Thoracic aorta (tissue), 2 donors: ENCODE data around the gene ZNF385B. TPM values are rescaled to one million over a fixed set of nuclear protein-coding genes. Genes with fewer than 3 reads are reported as not detected.

Source experiments
- ATAC-seq: fragments of 150-250 bp; one replicate; pipeline ENCODE4 v1.8.0; 2017; ENCODE audit warnings: low read depth; ENCODE audit not compliant: insufficient number of reproducible peaks, low FRiP score
- DNase-seq: peaks from one replicate; pipeline ENCODE4 v3.0.0-alpha.2; 2020; ENCODE audit warnings: low spot score
- H3K27ac ChIP-seq, 2 donors: fragments of 200-600 bp; sonication (generic); 1 replicate in 1 of 2; 2 replicates in 1 of 2; pipeline ENCODE4 v1.5.1; 2016; ENCODE audit warnings: mild to moderate bottlenecking in 2 of 2, moderate library complexity in 2 of 2
- H3K27me3 ChIP-seq: fragments of 200-600 bp; sonication (generic); replicated peaks from 2 replicates; pipeline ENCODE4 v1.6.0; 2016; ENCODE audit warnings: mild to moderate bottlenecking; ENCODE audit not compliant: insufficient read depth
- H3K36me3 ChIP-seq: fragments of 200-600 bp; sonication (generic); one replicate; pipeline ENCODE4 v1.5.1; 2016
- H3K4me1 ChIP-seq, 2 donors: fragments of 200-600 bp; sonication (generic); 1 replicate in 1 of 2; 2 replicates in 1 of 2; pipeline versions ENCODE4 v1.5.1 to v1.6.0; 2016; ENCODE audit warnings: low read depth in 2 of 2, mild to moderate bottlenecking in 1 of 2; ENCODE audit not compliant: control insufficient read depth in 1 of 2
- H3K4me3 ChIP-seq: fragments of 200-600 bp; sonication (generic); 2 replicates; pipeline ENCODE4 v1.5.1; 2016; ENCODE audit warnings: mild to moderate bottlenecking
- H3K9me3 ChIP-seq: fragments of 200-600 bp; sonication (generic); 2 replicates; pipeline ENCODE4 v1.5.1; 2016
- CTCF ChIP-seq: fragments of 200-600 bp; sonication (generic); IDR thresholded peaks from one replicate; pipeline ENCODE4 v1.5.1; 2019; ENCODE audit warnings: antibody characterized with exemption
- total RNA-seq, 2 donors: library from RNA; depleted of rRNA; stranded (reverse); fragments of >200 nt; gene quantifications; one replicate each; pipeline versions ENCODE4 v1.1.0 to v1.2.3, GENCODE V29; 2016

ZNF385B gene
- total RNA-seq, 2 donors from 2014 or later = 0.41 to 1.9 TPM

GRCh38 chr2:179495315-179495714 is 366.1 kb downstream of the ZNF385B start:
- Histone ChIP-seq H3K27ac (no peak overlapping the region), H3K4me1 (no peaks in the 10 kb centered on the region), H3K9me3 (no peaks in the 10 kb centered on the region), H3K27me3 (no peaks in the 10 kb centered on the region), H3K36me3 (no peaks in the 10 kb centered on the region), H3K4me3 (no peak overlapping the region)
- no peak for TF ChIP-seq CTCF
- ATAC-seq (no peak), DNase-seq (no peak)

DNA sequence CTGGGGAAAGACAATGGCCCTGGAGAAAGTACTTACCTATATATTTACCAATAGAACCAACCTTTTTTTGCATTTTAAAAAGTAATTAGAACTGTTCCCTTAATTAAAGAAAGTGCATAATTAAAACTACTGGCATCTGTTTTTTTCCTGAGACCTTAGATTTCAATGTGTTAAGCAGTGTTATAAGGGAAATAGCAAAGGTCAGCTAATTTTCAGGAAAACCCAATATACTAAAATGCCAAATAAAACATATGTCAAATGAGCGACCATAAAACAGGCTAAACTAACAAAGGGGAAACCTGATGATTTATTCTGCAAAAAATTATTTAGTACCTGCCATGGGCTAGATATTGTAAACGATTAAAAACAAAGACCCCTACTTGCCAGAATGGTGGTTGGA is 372.8 kb downstream of the ZNF385B start:
- Histone ChIP-seq H3K36me3 (no peaks in the 10 kb centered on the region), H3K4me1 (no peaks in the 10 kb centered on the region), H3K4me3 (no peak overlapping the region), H3K27ac (no peak overlapping the region), H3K27me3 (no peaks in the 10 kb centered on the region), H3K9me3 (no peaks in the 10 kb centered on the region)
- no peak for TF ChIP-seq CTCF
- ATAC-seq (no peak), DNase-seq (no peak)

DNA sequence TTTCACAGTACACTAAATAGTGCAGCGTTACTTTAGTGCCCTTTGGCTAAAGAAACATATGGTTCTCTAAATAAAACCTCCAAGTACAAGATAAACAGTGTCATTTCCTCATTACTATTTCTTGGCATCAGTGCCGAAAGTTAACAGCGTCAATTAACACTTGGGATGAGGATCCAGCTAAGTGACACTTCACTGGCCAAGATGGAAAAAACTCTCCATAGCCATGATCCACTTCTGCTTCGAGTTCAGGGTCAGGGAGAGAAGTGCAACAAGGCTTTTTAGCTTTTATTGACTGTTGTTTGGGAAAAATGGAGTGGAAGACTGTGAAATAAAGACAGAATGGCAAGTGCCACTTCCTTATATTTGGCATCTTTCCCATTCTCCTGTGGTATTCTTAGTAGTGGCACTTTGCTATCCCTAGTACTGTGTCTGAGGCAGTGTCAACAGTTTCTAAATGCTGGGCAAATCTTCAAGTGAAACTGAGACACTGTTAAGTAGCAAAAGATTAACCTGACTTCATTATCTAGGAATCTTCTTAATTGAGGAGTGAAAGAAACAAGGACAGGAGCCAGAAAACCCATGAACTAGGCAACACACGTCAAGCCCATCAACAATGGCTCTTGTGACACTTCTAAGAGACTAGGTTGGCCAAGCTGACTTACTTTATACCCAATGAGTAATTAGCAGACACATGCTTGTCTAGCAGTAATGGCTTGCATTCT is 374.2 kb downstream of the ZNF385B start:
- no peaks in the 10 kb centered on the region for H3K36me3 ChIP-seq
- H3K27me3 ChIP-seq = no peaks in the 10 kb centered on the region
- H3K9me3 ChIP-seq = no peaks in the 10 kb centered on the region
- H3K4me3 ChIP-seq = no peak overlapping the region
- ATAC-seq (no peak), DNase-seq (no peak)
- no peaks in the 10 kb centered on the region for H3K4me1 ChIP-seq
- H3K27ac ChIP-seq = no peak overlapping the region
- TF ChIP-seq CTCF = no peak

DNA sequence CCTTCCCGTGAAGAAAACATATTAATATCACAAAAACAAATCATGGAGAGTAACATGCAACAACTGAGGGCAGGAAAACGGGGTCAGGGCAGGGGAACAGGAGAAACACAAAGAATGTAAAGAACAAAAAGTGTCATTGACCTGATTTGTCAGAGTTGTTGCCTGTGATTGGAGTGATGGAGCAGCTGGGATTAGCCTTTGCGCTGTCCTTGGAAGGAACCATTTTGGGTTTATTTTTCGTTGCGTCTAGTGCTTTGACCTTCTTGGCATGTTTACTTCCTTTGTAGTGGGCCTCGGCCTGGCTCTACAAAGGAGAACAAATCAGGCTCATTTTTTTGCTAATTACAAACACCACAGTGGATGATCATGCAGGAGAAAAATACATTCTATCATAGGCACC is 378.3 kb downstream of the ZNF385B start:
- Histone ChIP-seq H3K27me3 (no peaks in the 10 kb centered on the region), H3K4me1 (no peaks in the 10 kb centered on the region), H3K36me3 (no peaks in the 10 kb centered on the region), H3K4me3 (no peak overlapping the region), H3K27ac (no peak overlapping the region), H3K9me3 (no peaks in the 10 kb centered on the region)
- no peak for TF ChIP-seq CTCF
- DNase-seq (no peak), ATAC-seq (no peak)

DNA sequence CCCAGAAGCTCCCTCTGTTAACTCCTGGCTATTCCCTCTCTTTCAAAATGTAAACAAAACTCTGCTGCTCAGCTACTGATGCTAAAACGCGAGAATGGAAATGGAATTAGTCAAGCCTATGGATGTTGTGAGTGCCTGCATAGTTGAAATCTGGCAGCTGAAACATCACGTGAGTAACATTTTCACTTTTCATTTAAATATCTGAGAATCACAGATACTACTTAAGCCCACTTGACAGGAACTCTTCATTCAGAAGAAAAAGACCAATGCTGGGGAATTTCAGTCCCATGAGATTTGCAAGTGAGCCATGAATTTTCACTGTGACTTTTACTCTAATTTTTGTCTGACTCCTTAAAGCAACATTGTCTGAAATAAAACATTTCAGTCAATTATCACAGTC is 381.5 kb downstream of the ZNF385B start:
- Histone ChIP-seq H3K27ac (no peak overlapping the region), H3K4me1 (no peaks in the 10 kb centered on the region), H3K27me3 (no peaks in the 10 kb centered on the region), H3K4me3 (no peak overlapping the region), H3K9me3 (no peaks in the 10 kb centered on the region), H3K36me3 (no peaks in the 10 kb centered on the region)
- DNase-seq (no peak), ATAC-seq (no peak)
- no peak for TF ChIP-seq CTCF
